NCI-H146 treated with DMSO at 0.1 percent for 48 hours (cell line): Measurements from ENCODE around the gene CXCL12.

Source experiments
- DNase-seq: peaks from one replicate; lab custom pipeline; 2025; ENCODE audit not compliant: unreplicated experiment; lab: John Stamatoyannopoulos, UW

The CXCL12 gene

DNA sequence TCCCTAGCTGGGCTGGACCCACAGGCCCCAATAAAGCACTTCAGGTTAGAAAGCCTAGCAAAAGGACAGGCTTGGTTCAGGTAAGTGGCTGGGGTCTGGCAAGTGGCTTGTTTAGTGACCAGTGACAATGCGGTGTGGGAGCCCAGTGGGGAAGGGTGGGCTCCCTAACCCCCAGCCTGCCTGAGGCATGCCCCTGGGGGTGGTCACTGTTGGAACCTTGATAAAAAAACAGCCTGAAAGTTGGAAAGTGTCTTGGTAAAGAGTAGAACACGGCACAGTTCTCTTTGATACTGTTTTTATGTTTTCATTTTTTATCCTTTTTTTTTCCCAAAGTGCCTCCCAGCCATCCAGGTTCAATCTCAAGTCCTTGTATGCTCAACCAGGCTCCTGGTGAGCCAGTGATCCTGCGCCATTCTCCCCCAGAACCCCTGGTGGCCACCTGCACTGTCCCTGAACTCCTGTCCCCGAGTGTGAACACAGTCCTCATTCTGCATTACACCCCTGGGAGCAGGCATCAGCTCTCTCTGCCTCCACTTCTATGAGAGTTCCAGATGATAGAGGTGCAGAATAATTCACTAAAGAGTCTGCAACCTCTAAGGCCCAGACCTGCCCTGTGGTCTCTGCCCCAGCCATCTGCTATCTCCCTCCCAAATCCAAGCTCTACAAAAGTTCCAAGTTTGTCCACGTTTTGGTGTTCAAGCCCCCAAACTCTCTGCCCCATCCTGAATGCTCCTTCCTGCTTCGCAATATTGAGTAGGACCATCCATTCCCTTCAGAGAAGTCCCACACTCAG is 15.0 kb upstream of the CXCL12 start:
- DNase-seq, result no peak

DNA sequence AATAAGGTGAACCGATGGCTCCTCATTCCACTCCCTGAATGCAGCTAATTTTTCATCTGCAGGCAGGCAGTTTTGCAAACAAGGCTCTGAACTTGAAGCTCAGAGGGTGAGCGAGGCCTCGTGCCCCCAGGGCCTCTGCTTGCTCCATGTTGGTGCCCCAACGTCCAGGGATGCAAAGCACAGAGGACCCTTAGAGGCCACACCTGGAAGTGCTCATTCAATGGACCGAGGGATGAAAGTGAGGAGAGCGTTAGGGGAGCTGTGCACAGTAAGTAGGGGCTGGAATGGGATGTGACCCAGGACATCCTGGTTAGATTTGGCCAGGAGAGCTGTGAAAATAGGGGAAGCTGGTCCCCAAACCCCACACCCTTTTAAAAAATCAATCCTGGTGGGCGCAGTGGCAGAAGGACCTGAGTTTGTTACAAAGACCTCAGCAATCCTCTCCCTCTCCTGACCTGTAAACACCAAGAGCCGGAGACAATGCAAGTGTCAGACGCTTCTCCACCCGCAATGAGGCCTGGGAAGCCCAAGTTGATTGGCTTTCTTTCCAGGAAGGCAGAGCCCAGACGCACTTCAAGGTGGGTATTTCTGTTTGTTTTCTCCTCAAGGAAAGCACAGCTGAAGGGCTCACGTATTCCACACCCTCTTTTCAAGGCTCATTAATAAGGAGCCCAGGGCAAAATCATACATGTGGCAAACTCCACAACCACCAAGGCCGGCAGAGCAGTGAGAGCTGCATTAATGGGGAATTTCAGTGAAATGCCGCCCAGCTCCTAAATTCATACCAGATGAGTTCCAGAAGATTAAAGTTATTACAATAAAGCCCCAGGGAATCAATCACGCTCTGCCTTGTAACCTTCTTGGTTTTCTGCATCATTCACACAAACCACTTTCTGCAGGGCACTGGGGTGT is 14.1 kb upstream of the CXCL12 start:
- DNase-seq, result no peak

DNA sequence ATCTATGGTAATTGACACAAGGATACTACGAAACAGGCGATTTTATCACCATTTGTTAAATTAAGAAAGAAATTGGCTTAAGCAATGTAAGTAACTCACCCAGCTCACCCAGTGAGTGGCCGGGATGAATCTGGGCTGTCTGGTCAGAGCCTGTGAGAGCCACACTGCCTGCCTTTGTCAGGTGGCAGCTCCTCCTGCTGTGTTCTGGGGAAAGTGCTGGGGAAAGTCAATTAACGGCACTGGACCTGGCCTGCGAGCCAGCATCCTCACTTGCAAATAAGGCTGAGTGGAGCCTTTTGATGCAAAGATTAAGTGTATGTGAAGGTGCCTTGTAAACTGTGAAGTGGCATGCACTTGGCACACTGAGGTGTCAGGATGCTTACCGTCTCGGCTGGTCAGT is 13.4 kb upstream of the CXCL12 start:
- DNase-seq, result no peak

DNA sequence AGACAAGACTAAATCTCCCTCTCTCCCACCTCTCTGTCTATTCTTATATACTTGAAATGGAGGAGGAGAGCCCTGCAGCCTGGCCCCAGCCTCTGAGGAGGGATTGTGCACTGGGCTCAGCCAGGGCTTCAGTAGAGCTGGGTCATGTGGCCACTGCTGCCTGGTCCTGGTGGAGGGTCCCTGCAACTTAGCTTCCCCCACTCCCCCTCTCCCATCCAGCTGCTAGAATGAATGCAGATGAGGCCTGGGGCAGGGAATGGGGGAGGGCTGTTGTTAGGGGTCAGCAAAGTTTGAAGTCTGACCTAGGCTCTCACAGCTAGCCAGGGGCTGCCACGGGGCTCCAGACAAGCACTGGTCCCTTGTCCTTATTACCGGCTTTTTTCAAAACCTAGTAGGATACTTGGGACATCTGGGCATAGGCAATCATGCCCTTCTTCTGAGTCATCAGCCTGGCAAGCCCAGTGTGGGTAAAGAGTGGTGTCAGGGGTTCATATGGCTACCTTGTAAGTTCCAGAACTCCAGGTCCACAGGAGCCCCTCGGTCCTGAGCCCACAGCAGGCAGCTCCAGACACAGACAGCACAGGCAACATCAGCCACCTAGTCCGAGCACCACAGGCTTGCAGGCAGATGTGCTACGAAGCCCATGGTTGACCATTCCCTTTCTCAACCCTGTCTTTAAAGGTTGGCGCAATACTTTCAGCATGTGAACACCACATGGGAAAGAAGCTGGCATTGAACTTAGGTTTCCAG is 12.8 kb upstream of the CXCL12 start:
- no peak for DNase-seq

DNA sequence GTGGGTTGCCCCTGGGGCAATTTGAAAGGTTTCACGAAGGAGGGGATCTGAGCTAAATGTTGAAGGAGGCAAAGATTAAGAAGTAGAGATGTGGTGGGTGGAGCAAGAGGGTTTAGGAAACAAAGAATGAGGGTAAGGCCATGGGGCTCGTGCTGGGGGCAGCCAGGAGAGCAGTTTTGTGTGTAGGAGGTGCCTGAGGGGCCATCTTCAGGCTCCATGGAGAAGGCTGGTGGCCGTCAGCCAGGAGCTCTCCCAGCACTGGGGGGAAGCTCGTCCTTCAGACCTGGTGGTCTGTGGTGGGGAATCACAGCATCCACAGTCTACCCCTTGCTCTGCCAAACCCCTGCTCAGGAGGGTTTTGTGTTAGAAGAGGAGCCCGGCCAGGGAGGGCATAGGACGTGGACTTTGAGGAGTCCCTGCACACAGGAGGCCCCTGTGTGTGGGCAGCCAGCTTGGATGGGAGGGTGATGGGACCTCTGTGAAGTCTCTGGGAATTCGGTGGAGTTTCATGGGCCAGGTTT is 11.8 kb upstream of the CXCL12 start:
- no peak for DNase-seq

DNA sequence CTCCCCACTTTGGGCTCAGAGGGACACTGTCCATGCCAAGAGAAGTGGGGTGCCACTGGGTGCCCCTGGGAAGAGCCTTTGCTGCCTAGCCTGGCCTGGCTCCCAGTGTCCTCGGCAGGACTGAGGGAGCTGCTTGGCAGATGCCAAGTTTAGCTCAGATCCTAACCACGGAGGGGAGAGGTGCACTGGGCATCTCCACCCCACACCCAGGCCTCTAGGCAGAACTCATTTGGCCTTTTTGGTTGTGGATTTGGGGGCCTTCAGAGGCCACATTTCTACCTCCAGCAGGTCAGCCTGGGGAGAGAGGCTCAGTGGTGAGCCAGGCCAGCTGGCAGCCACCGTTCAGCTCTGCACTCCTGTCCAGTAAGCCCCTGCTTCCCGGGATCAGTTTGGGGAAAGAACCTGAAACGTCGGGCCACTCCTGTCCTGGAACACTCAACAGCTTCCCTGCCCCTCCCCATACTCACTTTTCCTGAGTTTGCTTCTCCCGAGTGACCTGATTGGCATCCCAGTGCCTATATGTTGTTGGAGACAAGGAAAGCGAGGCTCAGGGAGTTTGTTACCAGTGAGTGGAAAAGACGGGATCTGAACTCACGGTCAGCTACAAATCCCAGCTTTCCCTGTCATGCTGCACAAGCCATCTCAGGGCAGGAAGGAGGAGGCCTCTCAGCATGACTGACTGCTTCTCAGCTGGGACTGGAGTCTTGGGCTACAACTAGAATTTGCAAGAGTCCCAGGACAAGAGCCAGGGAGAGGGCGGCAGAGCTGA is 11.2 kb upstream of the CXCL12 start:
- no peak for DNase-seq

DNA sequence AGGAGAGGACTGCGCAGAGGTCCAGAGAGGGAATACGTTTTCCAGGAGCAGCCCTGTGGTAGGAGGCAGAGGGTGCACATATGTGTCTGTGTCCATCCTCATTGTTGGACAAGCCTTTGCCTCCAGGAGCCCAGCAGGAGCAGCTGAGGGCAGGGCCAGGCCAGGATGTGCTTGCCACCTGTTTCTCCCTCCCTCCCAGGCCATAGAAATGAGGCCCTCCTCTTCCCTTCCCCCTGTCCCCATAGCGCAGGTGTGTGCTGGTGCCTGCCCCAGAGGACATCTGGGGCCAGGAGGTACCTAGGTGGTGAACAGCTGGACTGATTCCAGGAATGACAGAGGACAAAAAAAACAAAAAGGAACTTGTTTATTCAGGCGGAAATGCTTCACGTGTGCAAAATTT is 10.5 kb upstream of the CXCL12 start:
- no peak for DNase-seq

DNA sequence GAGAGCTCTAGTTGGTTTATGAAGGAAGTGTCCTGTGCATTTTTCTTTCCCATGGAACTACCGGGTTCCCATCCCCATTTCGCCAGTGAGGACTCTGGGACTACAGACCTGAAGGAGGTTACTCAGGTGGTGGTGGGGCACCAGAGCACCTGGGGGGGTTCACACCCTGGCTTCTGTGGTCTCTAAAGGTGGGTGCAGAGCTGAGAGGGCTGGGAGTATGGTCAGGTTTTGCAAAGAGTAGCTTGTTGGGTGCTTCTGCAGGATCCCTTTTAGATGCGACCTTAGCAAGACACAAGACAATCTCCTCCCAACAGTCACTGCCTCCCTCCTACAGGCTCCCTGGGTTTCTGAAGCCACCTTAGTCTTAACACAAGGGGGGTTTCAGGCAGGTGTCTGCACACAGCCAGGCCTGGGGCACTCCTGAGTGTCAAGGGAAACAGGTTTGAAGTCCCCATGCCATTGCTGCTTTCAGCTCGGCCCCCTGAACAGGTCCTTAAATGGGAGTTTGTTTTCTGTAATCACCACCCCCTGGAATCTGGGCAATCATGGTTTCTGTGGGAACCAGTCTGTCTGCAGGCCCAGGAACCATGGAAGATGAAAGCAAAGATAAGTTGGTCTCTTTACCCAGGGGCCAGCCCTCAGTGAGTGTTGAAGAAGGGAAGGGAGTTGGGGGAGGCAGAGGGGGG is 9.9 kb upstream of the CXCL12 start:
- no peak for DNase-seq

DNA sequence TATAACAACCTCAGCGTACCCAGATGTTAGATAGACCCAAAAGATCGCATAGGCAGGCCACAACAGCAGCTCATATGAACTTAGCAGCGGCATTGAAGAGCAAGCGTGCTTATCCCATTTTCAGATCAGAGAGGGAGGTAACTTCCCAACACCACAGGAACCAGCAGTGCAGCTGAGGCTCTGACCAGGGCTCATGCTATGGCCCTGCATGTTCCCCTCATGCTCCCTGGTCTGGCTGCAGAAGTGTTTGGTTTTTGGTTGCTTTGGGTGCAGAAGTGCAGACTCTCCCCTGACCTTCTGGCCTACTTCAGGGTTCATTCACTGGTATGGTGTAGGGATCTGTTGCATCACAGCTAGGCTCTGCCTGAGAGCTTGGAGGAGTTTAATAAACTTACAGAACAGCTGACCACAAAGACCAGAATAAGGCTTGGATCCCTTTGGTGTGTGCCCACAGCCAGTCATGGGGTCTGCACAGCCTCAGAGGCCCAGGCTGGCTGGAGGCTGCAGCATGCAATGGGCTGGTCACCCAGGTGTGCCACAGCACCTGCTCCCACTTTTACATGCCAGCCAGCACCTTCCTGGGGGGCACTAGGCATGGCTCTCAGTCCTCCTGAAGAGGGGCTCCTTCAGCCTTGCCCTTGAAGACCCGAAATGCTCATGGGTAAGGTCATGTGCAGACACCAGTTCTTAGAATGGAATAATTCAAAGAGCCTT is 9.1 kb upstream of the CXCL12 start:
- DNase-seq, result no peak

DNA sequence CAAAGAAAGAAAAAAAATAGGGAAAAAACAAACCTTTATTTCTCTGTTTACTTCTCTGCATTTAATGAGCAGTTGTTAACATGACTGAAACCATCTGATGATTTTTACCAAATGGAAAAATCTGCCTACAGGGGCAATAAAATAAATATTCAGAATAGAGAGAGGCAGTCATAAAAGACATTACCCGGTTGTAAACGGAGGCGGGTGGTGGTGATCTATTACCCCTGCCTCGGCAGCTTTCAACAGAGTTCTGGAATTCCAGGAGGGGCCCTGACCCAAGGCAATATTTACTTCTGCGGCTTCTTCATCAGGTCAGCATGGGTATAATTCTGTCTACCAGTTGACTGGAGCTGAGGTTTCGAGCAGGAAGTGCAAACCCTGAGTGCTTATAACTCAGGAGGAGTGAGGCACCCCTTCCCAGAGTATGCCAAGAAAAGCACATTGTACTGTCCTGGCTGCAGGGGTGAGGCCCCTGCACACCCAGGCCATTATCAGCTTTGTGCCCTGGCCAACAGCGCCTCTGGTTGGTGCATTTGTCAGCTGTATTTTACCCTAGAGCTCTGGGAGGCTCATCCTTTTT is 8.2 kb upstream of the CXCL12 start:
- DNase-seq, result no peak

DNA sequence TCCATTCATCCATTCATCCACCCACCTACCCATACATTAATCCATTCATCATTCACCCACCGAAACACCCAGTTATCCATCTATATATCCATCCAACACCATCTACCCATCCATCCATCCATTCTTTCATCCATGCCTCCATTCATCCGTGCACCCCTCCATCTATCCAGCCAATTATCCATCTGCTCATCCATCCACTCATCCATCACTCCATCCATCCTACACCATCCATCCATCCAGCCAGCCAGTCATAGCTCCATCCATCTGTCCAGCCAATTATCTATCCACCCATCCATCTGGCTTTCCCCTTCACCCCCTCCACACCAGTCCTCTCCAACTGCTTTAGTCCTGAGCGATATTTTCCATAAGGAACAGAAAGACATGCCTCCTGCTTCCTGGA is 7.5 kb upstream of the CXCL12 start:
- DNase-seq, result no peak

DNA sequence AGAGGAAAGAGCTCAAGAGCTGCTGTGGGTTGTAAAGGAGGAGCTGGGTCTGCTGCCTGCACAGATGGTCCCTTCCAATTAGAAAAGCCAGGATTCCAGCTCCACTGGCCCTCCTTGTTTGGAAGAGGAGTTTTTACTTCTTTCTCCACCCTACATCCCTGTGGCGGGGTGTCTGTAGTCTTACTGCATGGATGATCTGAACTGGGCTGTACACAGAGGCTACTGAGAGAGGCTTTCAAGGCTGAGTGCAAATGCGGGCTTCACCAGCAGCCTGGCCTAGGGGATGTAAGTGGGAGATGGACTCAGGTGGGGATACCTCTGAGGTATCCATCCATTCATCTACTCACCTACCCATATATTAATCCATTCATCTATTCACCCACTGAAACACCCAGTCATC is 7.1 kb upstream of the CXCL12 start:
- DNase-seq, result no peak

DNA sequence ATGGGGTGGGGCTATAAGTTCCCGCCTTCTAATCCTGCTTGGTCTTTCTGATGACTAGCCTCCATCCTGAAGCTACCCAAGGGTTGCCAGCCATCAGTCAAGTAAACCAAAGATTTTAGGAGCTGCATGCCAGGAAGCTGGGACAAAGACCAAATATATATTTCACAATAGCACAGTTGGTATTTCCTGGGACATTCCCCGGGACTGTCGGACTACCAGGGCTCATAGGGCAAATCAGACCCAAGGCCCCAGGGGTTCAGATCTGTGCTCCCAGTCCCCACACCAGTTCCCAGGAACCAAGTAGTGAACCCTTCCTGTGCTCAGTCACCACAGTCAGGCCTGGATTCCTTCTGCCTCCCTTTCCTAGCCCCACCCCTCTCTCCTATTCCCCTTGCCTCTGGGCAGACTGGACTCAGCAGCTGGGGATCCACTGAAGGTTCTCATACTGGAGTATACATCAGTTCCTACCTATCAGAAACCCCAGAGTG is 5.7 kb upstream of the CXCL12 start:
- no peak for DNase-seq

DNA sequence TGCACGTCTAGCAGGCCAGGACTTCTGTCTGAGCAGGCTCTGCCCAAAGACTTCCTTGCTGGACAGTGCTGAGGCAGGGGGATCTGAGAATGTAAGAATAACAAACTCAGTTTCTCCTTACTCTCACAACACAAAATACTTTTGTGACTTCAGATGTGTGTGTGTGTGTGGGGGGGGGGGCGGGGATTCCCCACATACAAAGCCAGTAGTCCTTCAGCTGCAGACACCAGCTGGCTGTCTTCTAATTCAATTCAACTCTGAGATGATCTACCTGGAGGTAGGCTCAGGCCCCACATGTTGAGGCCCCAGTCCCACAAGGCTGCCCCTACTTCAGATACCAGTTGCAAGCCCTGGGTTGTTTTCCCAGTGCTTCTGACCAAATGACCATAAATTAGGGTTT is 4.7 kb upstream of the CXCL12 start:
- no peak for DNase-seq

DNA sequence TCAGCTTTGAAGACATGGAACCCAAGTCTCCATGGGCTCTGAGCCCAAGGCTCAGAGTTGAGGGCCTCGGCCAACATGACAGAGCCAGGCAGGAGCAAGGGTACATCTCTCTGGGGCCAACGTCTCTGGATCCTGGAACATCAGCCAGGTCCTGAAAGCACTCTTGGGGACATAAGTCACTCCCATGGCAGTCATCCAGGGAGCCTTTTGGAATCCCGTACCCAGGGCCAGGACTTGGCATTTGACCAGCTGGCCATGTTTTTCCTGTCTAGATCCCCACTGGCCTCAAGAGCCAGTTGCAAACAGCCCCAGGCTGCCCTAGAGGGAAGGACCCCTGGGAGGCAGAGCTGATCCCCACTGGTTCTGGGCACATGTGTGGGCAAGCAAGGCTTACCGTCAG is 4.3 kb upstream of the CXCL12 start:
- DNase-seq, result no peak

DNA sequence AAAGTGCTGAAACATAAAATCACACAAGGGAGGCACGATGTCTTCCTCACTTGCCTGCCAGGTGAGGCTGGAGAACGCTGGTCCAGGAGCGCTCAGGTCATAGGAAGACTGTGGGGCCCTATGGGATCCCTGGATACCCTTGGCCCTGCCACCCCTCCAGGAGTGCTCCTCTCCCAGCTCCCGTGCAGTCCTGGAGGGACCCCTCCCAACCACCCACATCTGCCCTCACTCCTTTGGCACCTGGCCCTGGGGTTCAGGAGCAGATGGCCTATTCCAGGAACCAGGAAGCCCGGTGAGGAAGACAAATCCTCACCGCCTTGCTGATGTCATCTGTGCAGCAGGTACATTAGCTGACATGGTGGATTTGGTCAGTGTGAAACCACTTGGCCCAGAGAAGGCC is 3.7 kb upstream of the CXCL12 start:
- no peak for DNase-seq

DNA sequence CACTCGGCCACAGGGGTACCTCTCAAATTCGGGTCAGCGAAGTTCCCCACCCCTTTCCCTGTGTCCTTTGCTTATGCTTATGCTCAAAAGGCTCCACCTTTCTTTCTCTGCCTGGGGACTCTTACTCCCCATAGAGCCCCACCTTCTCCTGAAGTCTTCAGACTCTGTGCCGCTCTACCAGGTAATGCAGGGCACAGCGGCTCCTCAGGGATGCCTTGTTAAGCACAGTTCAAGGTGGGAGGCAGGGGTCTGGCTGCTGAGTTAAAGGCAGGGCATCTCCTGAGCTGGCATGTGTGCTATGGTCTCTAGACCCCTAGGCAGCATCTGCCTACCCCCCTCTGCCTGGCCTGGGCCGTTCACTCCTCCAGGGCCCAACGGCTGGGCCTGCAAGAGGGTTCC is 3.0 kb upstream of the CXCL12 start:
- no peak for DNase-seq

DNA sequence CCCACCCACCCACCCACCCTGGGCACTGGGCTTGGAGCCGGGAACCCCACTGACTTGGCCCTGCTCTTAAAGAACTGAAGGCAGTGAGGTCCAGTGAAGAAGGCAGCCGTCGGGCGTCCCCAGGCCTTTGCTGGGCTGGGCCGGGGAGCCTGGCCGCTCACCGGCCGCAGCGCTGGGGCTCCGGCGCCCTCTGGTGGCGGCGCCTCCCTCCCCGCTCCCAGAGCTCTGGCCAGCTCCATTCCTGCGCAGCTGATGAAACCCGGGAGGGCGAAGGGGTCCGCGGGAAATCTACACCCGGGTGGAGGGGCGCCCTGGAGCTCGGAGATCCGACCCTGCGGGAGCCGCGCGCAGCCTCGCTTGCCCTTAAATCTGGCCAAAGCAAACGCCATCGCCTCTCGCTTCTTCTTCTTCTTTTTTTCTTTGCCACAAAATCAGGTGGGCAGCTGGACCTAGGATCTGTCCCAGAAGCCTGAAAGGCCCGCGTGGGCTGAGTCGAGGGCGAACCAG is 1.7 kb upstream of the CXCL12 start:
- DNase-seq, result no peak
